Neural cell (in vitro differentiated cells): Measurements from ENCODE around the gene SP100.

ENCODE experiments used
- CTCF ChIP-seq: fragments of 450-650 bp; IDR thresholded peaks from 2 replicates; pipeline ENCODE4 v1.5.1; 2014; ENCODE audit warnings: antibody characterized with exemption, mild to moderate bottlenecking, moderate library complexity; ENCODE audit not compliant: poor library complexity, severe bottlenecking
- EP300 ChIP-seq: fragments of 450-650 bp; conservative IDR thresholded peaks from 2 replicates; pipeline ENCODE4 v1.6.1; 2014; ENCODE audit warnings: antibody characterized with exemption, mild to moderate bottlenecking, moderate library complexity; ENCODE audit not compliant: poor library complexity, severe bottlenecking
- EZH2 ChIP-seq: fragments of 200-600, 300-800 bp; shearing (Covaris generic), sonication (generic); IDR thresholded peaks from 2 replicates; pipeline ENCODE4 v1.6.1; 2014; ENCODE audit warnings: antibody characterized with exemption, low read length, borderline replicate concordance, mild to moderate bottlenecking; ENCODE audit not compliant: insufficient read depth, poor library complexity, severe bottlenecking
- TF ChIP-seq, protein P1 (sequence below): IDR thresholded peaks from 2 replicates; pipeline ENCODE4 v1.6.1; 2012; ENCODE audit warnings: borderline replicate concordance

DNA sequence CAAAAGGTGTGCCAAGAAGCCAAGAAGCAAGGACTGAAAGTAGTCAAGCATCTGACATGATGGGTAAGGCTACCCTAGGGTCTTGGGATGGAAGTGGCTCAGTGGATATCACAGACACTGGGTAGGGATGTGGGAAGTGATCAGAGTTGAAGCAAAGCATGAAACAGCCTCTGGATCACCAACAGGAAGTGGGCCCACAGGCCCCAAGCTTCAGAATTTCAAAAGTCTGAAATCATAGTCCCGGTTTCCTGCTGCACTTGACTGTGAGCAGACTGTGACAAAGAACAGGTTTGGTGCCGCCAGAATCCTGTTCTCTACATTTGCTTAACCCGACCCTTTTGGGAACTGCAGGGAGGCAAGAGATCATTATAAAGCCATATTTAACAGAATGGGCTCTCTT is 57.4 kb downstream of the SP100 start:
- TF ChIP-seq CTCF: no peak
- no peak for TF ChIP-seq EZH2
- TF ChIP-seq EP300: no peak
- TF ChIP-seq, protein P1, sequence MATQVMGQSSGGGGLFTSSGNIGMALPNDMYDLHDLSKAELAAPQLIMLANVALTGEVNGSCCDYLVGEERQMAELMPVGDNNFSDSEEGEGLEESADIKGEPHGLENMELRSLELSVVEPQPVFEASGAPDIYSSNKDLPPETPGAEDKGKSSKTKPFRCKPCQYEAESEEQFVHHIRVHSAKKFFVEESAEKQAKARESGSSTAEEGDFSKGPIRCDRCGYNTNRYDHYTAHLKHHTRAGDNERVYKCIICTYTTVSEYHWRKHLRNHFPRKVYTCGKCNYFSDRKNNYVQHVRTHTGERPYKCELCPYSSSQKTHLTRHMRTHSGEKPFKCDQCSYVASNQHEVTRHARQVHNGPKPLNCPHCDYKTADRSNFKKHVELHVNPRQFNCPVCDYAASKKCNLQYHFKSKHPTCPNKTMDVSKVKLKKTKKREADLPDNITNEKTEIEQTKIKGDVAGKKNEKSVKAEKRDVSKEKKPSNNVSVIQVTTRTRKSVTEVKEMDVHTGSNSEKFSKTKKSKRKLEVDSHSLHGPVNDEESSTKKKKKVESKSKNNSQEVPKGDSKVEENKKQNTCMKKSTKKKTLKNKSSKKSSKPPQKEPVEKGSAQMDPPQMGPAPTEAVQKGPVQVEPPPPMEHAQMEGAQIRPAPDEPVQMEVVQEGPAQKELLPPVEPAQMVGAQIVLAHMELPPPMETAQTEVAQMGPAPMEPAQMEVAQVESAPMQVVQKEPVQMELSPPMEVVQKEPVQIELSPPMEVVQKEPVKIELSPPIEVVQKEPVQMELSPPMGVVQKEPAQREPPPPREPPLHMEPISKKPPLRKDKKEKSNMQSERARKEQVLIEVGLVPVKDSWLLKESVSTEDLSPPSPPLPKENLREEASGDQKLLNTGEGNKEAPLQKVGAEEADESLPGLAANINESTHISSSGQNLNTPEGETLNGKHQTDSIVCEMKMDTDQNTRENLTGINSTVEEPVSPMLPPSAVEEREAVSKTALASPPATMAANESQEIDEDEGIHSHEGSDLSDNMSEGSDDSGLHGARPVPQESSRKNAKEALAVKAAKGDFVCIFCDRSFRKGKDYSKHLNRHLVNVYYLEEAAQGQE: no peak
